Muscle layer of colon (tissue), 2 donors: Measurements from ENCODE around the gene NBR1.
"Not testable (repeated sequence)": the region's sequence is repeated elsewhere in the genome, so short reads cannot be mapped to it uniquely, and the experiment has no call there.

Experiments
- H3K27ac ChIP-seq: one replicate; pipeline ENCODE4 v1.7.0; 2013; ENCODE audit warnings: low read depth, mild to moderate bottlenecking, low read length, moderate library complexity
- H3K27me3 ChIP-seq, 2 donors: one replicate each; pipeline ENCODE4 v1.7.0; 2013; ENCODE audit warnings: low read length in 2 of 2, mild to moderate bottlenecking in 2 of 2; ENCODE audit not compliant: insufficient read depth in 2 of 2, control insufficient read depth in 1 of 2
- H3K36me3 ChIP-seq: one replicate; pipeline ENCODE4 v1.7.0; 2013; ENCODE audit warnings: mild to moderate bottlenecking, low read length; ENCODE audit not compliant: insufficient read depth
- H3K4me1 ChIP-seq: one replicate; pipeline ENCODE4 v1.7.0; 2013; ENCODE audit warnings: mild to moderate bottlenecking, low read length; ENCODE audit not compliant: insufficient read depth
- H3K4me3 ChIP-seq, 2 donors: one replicate each; pipeline ENCODE4 v1.7.0; 2013; ENCODE audit warnings: low read length in 2 of 2, low read depth in 1 of 2, mild to moderate bottlenecking in 1 of 2, moderate library complexity in 1 of 2
- H3K9ac ChIP-seq: one replicate; pipeline ENCODE4 v1.7.0; 2013; ENCODE audit warnings: low read length
- H3K9me3 ChIP-seq: one replicate; pipeline ENCODE4 v1.7.0; 2013; ENCODE audit warnings: mild to moderate bottlenecking, low read length
- donor health status: abdominal sarcoma.
- donor health status: Adenocarcinoma of cecum.

NBR1 gene

GRCh38 chr17:43135454-43135819 is 35.6 kb upstream of the NBR1 start:
- H3K27me3 ChIP-seq = no peaks in the 10 kb centered on the region
- H3K9me3 ChIP-seq = no peaks in the 10 kb centered on the region
- H3K27ac ChIP-seq = no peak overlapping the region
- no peak overlapping the region for H3K4me3 ChIP-seq
- H3K4me1 ChIP-seq = no peaks in the 10 kb centered on the region
- peaks cover 6% of the 10 kb centered on the region for H3K36me3 ChIP-seq
- H3K9ac ChIP-seq = no peak overlapping the region

- not testable (repeated sequence) for H3K36me3 ChIP-seq, H3K4me1 ChIP-seq, H3K9ac ChIP-seq, H3K9me3 ChIP-seq, H3K27me3 ChIP-seq, H3K4me3 ChIP-seq, H3K27ac ChIP-seq
Measured at GRCh38 chr17:43136574-43136973, 34.4 kb upstream of the NBR1 start.

GRCh38 chr17:43138531-43138930 is 32.5 kb upstream of the NBR1 start:
- H3K4me1 ChIP-seq = not testable (repeated sequence)

GRCh38 chr17:43140396-43141332 is 30.4 kb upstream of the NBR1 start:
- Histone ChIP-seq H3K4me1 (no peaks in the 10 kb centered on the region), H3K27me3 (no peaks in the 10 kb centered on the region), H3K36me3 (peaks cover 7% of the 10 kb centered on the region)

More at GRCh38 chr17:43138531-43138930, 32.5 kb upstream of the NBR1 start:
- H3K4me3 ChIP-seq, H3K36me3 ChIP-seq, H3K9me3 ChIP-seq, H3K9ac ChIP-seq, H3K27ac ChIP-seq, H3K27me3 ChIP-seq: not testable (repeated sequence)

GRCh38 chr17:43142153-43142552 is 28.9 kb upstream of the NBR1 start:
- H3K36me3 ChIP-seq = peaks cover 7% of the 10 kb centered on the region
- no peak overlapping the region for H3K4me3 ChIP-seq
- no peaks in the 10 kb centered on the region for H3K9me3 ChIP-seq
- no peaks in the 10 kb centered on the region for H3K4me1 ChIP-seq
- no peaks in the 10 kb centered on the region for H3K27me3 ChIP-seq
- no peak overlapping the region for H3K9ac ChIP-seq
- no peak overlapping the region for H3K27ac ChIP-seq

More at GRCh38 chr17:43140396-43141332, 30.4 kb upstream of the NBR1 start:
- Histone ChIP-seq H3K27ac (no peak overlapping the region), H3K4me3 (no peak overlapping the region), H3K9ac (no peak overlapping the region), H3K9me3 (no peaks in the 10 kb centered on the region)

- Histone ChIP-seq H3K4me1 (no peaks in the 10 kb centered on the region), H3K36me3 (peaks cover 7% of the 10 kb centered on the region), H3K4me3 (no peak overlapping the region), H3K27me3 (no peaks in the 10 kb centered on the region), H3K9me3 (no peaks in the 10 kb centered on the region), H3K27ac (no peak overlapping the region), H3K9ac (no peak overlapping the region)
Measured at GRCh38 chr17:43143201-43143600, 27.8 kb upstream of the NBR1 start.

GRCh38 chr17:43146649-43147048 is 24.4 kb upstream of the NBR1 start:
- Histone ChIP-seq H3K27ac (no peak overlapping the region), H3K9ac (no peak overlapping the region), H3K36me3 (peaks cover 7% of the 10 kb centered on the region)

GRCh38 chr17:43151880-43152456 is 19.0 kb upstream of the NBR1 start:
- Histone ChIP-seq H3K36me3 (no peaks in the 10 kb centered on the region), H3K9me3 (no peaks in the 10 kb centered on the region), H3K27ac (no peak overlapping the region), H3K9ac (no peak overlapping the region), H3K4me1 (no peaks in the 10 kb centered on the region), H3K27me3 (no peaks in the 10 kb centered on the region), H3K4me3 (no peak overlapping the region)

More at GRCh38 chr17:43146649-43147048, 24.4 kb upstream of the NBR1 start:
- H3K27me3 ChIP-seq = no peaks in the 10 kb centered on the region
- H3K4me1 ChIP-seq = no peaks in the 10 kb centered on the region
- no peak overlapping the region for H3K4me3 ChIP-seq
- no peaks in the 10 kb centered on the region for H3K9me3 ChIP-seq

GRCh38 chr17:43153197-43153835 is 17.7 kb upstream of the NBR1 start:
- H3K27me3 ChIP-seq, H3K36me3 ChIP-seq, H3K27ac ChIP-seq, H3K9ac ChIP-seq, H3K4me1 ChIP-seq, H3K9me3 ChIP-seq, H3K4me3 ChIP-seq: not testable (repeated sequence)

GRCh38 chr17:43155666-43156065 is 15.3 kb upstream of the NBR1 start:
- Histone ChIP-seq H3K9me3 (no peaks in the 10 kb centered on the region), H3K27ac (no peak overlapping the region), H3K36me3 (no peaks in the 10 kb centered on the region), H3K4me1 (no peaks in the 10 kb centered on the region), H3K9ac (no peak overlapping the region), H3K4me3 (no peak overlapping the region), H3K27me3 (no peaks in the 10 kb centered on the region)

GRCh38 chr17:43159232-43159631 is 11.8 kb upstream of the NBR1 start:
- H3K36me3 ChIP-seq, H3K9me3 ChIP-seq, H3K4me3 ChIP-seq, H3K27ac ChIP-seq, H3K4me1 ChIP-seq, H3K27me3 ChIP-seq, H3K9ac ChIP-seq: not testable (repeated sequence)
